NCI-H187 treated with DMSO at 0.1 percent for 48 hours (cell line): ENCODE data around the gene NAA60.
"Not testable (repeated sequence)": the region's sequence is repeated elsewhere in the genome, so short reads cannot be mapped to it uniquely, and the experiment has no call there.

ENCODE experiments used
- DNase-seq: peaks from one replicate; lab custom pipeline; 2025; lab: John Stamatoyannopoulos, UW

The NAA60 gene

GRCh38 chr16:3511286-3512180, 68.1 kb downstream of the NAA60 start:
- no peak for DNase-seq

GRCh38 chr16:3513892-3514583, 70.6 kb downstream of the NAA60 start:
- DNase-seq, result no peak

GRCh38 chr16:3514621-3515020, 71.1 kb downstream of the NAA60 start:
- no peak for DNase-seq

DNA sequence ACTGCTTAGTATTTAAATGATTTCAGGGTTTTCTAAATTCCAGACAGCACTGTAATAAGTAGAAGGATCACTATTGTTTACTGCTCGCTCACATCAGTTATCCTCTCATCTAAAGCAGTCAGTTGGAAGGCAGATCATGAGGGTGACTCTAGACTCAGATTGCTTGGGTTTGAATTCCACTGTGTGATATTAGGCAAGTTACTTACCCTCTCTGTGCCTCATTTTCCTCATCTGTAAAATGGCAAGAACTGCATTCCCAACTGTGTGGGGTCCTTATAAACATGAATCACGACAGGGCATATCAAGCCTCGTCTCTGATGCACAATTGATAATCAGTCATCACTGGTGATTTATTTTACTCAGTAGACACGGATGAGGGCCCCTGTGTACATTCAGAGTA, 72.4 kb downstream of the NAA60 start:
- no peak for DNase-seq

DNA sequence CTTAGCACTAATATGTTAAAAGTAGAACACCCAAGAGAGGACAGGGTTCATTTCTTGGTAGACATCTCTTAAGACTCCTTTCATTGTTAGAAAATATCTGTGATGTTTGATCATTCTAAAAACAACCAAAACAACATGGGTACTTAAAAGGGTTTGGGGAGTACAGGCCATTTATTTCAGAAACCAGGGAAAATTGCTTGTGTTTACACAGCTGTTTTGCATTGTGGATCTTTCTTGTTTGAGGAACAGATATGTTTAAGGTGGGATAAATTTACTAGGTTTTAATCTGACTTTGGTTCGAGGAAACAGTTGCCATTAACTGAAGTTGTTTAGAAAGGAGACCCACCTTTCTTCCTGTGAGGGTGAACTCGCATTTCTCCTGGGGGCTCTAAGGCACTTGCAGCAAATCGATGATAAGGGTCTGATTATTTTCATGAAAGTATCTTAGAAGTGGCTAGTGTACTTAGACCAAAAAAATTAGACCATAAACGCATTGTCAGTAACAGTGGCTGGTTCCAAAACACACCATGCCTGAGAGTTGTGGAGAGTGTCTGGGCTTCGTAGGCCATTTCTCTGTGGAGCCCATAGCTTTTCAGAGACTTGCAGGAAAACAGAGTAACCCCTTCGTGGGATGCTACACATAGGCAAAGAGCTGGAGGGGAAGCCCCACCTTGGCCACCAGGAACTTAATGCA, 75.0 kb downstream of the NAA60 start:
- DNase-seq, result no peak

DNA sequence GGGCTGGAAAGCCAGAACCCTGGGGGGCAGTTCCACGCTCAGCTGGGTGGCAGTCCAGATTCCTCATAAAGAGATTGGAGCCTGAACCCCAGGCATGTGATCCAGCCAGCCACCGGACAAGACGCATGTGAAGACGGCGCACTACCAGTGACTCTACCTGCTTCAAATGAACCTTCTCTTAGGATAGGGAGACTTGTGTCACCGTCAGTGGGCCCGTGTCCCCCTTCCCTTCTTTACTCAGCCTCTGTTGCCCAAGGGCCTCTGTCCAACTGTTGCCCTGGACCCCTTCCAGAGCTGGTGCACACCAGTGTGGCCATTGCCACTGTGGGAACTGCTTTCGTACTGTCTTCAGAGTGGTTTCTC, 75.5 kb downstream of the NAA60 start:
- no peak for DNase-seq

DNA sequence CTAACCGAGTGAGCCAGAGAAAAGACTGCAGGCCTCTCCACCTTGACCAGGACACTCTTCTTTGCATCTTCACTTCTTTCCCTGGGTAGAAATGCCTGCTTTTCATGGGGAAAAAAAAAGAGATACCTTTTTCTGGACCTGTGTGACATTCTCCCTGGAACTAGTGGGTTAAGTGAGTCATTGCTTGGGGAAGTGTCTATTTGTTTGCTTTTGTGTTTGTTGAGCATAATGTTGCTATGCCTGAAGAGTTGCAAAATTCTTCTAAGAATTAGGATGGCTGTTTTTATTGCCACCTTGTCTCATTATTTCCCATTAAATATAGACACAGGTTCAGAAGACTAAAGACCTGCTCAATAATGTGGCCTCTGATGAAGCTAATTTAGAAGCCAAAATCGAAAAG, 76.1 kb downstream of the NAA60 start:
- DNase-seq, result no peak

DNA sequence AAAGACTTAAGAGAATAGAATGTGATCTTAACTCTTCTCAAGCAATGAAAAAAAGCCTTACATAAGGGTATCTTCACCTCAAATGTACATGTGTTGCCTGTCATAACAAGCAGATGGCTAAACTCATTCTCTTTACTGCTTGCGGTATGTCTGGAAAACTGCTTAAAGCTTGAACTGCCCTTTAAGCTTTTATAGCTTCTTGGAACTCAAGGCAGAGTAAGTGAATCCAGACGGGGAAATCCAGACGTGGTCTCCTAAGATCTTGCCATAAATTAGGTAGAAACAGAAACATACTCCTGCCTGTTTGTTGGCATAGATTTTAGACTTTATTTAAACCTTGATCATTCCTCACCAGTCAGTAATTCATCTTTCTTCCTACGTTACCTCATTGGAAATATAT, 76.9 kb downstream of the NAA60 start:
- no peak for DNase-seq

DNA sequence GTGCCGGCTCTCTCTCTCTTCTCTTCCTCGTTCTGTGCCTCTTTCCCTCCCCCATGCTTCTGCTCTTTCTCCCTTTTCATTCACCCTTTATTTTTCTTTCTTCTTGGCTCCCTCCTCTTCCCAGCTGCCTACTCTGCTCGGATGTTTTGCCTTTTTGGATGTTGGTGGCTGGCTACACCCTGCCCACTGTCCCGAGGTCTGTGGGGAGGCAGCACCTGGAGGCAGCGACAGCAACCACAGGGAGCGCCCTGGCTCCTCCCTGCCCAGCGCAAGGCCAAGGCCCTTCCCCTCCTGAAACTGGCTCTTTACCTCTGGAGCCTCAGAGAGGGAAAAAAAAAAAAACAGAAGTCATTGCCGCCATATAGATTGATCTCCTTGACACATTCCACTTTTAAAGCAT, 77.4 kb downstream of the NAA60 start:
- DNase-seq, result no peak

DNA sequence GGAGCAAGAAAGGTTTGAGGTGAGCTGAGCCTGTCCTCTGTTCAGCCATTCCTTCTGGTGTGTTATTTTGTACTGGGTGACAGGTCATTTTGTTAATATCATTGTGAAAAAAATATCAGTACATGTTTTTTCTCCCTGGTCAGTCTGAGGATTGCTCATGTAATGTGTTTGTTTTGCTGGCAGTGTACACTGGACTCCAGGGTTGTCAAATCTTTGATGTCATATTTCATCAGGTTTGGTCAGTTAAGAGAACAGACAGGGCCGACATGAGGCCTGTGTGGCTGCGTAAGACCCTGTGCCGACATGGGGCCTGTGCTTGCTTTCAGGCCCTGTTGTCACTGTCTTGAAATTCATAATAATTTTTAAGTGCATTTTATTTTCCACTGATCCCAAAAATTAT, 79.8 kb downstream of the NAA60 start:
- no peak for DNase-seq

DNA sequence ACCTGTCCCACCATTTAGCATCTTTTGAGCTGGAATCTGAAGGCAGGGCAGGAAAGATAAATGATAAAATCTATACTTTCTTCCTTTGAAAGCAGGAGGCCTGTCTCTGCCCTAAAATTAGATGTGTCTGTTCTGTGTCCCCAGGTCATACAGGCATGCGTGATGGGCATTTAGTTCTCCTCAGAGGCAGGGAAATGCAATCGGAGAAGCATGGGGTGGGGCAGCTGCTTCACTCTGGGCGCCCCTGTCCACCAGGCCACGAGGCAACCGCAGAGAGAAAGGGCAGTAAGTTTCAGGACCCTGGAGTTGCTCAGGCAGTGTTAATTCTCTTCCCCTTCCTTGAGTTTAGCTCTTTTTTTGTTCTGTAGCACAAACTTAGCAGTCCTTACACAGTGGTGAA, 82.5 kb downstream of the NAA60 start:
- no peak for DNase-seq

DNA sequence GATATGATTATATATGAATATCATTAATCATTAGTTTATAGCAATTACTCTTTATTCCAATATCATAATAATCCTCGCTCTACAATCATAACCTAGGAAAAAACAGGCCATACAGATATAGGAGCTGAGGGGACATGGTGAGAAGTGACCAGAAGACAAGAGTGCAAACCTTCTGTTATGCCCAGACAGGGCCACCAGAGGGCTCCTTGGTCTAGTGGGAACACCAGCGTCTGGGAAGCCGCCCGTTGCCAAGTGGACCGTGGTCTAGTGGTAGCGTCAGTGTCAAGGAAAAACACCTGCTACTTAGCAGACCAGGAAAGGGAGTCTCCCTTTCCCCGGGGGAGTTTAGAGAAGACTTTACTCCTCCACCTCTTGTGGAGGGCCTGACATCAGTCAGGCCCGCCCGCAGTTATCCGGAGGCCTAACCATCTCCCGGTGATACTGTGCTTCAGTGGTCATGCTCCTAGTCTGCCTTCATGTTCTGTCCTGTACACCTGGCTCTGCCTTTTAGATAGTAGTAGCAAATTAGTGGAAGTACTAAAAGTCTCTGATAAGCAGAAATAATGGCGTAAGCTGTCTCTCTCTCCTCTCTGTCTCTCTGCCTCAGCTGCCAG, 83.8 kb downstream of the NAA60 start:
- DNase-seq, result not testable (repeated sequence)

DNA sequence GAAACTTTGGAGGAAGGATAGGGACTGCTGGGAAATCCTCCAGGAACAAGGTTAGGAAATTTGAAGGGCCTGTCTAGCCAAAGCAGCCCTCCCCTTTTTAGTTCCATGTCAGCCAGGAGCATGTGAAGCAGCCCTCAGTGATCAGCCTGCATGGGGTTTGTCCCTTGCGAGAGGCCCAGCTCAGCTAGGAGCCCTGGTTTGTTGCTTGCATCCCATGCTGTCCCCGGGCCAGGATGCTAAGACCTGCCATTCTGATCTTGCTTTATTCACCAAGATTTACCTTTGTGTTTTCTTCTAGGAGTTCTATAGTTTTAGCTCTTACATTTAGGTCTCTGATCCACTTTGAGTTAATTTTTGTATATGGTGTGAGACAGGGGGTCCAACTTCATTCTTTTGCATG, 84.9 kb downstream of the NAA60 start:
- no peak for DNase-seq

- no peak for DNase-seq
Measured at GRCh38 chr16:3529175-3529574, 85.7 kb downstream of the NAA60 start.

DNA sequence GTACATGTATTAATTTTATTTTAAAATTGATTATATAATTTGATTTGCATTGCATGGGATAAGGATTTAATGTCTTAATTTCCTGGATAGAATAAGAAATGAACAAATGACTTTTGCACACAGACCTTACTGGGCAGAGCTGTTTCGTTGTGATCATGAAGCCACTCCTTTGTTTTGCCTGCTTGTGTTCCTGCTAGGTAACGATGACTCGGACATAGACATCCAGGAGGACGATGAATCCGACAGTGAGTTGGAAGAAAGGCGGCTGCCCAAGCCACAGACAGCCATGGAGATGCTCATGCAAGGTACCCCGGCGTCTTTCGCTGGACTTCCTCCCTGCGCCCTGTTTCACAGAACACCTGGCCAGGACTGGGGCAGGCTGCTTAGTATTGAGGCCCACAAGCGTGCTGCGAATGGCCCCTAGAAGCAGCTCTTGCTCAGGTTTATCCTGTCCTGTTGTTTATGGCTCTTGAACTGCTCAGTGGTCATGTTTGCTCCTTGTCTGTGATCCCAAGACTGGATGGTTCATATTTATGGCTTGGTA, 87.0 kb downstream of the NAA60 start:
- DNase-seq, result no peak

DNA sequence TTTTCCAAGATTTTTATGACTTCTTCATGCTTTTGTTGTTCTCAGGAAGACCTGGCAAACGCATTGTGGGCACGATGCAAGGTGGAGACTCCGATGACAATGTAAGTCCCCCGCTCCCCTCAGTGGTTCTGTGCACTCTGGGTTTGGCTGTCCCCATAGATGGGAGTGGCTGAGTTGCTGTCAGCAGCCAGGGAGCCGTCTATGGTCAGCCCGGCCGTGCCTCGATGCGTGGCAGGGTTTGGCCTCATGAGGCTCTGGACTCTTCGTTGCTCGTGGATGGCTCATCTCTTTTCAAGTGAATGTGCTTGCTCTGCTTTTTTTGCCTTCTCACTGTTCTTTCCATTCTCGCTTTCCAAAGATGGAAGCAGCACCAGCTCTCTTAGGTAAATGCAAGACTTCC, 89.3 kb downstream of the NAA60 start:
- DNase-seq, result no peak

DNA sequence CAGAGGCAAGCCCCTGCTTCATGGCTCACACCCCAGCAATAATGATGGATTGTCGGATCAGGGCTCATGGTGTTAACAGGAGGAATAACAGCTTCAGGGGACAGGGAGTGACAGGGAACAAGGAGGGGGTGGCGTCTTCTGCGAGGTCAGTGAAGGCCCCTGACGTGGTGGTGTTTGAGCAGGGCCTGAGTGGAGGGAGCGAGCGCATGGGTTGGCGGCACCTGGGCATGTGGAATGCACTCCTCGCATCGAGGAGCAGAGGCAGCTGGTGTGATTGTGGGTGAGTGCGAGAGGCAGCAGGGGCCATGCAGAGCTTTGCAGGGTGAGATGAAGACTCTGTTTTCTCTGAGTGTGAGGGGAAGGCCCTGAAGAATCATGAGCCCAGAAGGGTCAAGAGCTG, 90.6 kb downstream of the NAA60 start:
- no peak for DNase-seq

GRCh38 chr16:3536271-3536731, 92.8 kb downstream of the NAA60 start:
- DNase-seq, result no peak
